ENCODE measurements around the gene EPB41L1. TPM values are rescaled to one million over a fixed set of nuclear protein-coding genes. Genes with fewer than 3 reads are reported as not detected.

EPB41L1 gene
- total RNA-seq, 1 donor from 2014 or later = 16.7 TPM

- Histone ChIP-seq H3K36me3 (peaks cover 19 to 35% of the 10 kb centered on the region in 2 donors), H3K27ac (no peak overlapping the region), H3K9me3 (no peaks in the 10 kb centered on the region), H3K27me3 (no peaks in the 10 kb centered on the region), H3K4me1 (no peaks in the 10 kb centered on the region), H3K4me3 (no peak overlapping the region)
- DNase-seq (ENCODE audit: low spot score in 2 of 2) = no peak
- no peak for TF ChIP-seq CTCF (IDR thresholded peaks at IDR 0.05)
- intact Hi-C loops (cut with DNase I) = loop anchor here (2.0 kb wide), 1 partner anchor 235 kb away; no protein-coding TSS in a partner anchor
Observed at GRCh38 chr20:36203861-36204260, 49.3 kb downstream of the EPB41L1 start.

- Histone ChIP-seq H3K4me3 (no peak overlapping the region), H3K27ac (no peak overlapping the region), H3K27me3 (no peaks in the 10 kb centered on the region), H3K9me3 (no peaks in the 10 kb centered on the region), H3K36me3 (peaks cover 28 to 47% of the 10 kb centered on the region in 2 donors), H3K4me1 (no peaks in the 10 kb centered on the region)
- DNase-seq (ENCODE audit: low spot score in 2 of 2) = no peak
- intact Hi-C loops (cut with DNase I) = no loop called here
- TF ChIP-seq CTCF (IDR thresholded peaks at IDR 0.05) = no peak
Observed at GRCh38 chr20:36205026-36205425, 50.5 kb downstream of the EPB41L1 start.

GRCh38 chr20:36206068-36206467 is 51.5 kb downstream of the EPB41L1 start:
- Histone ChIP-seq H3K4me1 (no peaks in the 10 kb centered on the region), H3K27ac (no peak overlapping the region), H3K9me3 (no peaks in the 10 kb centered on the region), H3K4me3 (no peak overlapping the region), H3K27me3 (no peaks in the 10 kb centered on the region), H3K36me3 (peaks cover 26 to 53% of the 10 kb centered on the region in 2 donors)
- intact Hi-C loops (cut with DNase I) = no loop called here
- no peak for DNase-seq (ENCODE audit: low spot score in 2 of 2)
- no peak for TF ChIP-seq CTCF (IDR thresholded peaks at IDR 0.05)

GRCh38 chr20:36206641-36207040 is 52.1 kb downstream of the EPB41L1 start:
- intact Hi-C loops (cut with DNase I) = no loop called here
- no peak for DNase-seq (ENCODE audit: low spot score in 2 of 2)
- peaks cover 28 to 53% of the 10 kb centered on the region in 2 donors for H3K36me3 ChIP-seq

GRCh38 chr20:36207602-36208001 is 53.1 kb downstream of the EPB41L1 start:
- intact Hi-C loops (cut with DNase I) = no loop called here
- peaks cover 36 to 62% of the 10 kb centered on the region in 2 donors for H3K36me3 ChIP-seq

More at GRCh38 chr20:36206641-36207040, 52.1 kb downstream of the EPB41L1 start:
- no peaks in the 10 kb centered on the region for H3K9me3 ChIP-seq
- no peak overlapping the region for H3K4me3 ChIP-seq
- no peak for TF ChIP-seq CTCF (IDR thresholded peaks at IDR 0.05)
- H3K27ac ChIP-seq = no peak overlapping the region
- no peaks in the 10 kb centered on the region for H3K4me1 ChIP-seq
- no peaks in the 10 kb centered on the region for H3K27me3 ChIP-seq

More at GRCh38 chr20:36207602-36208001, 53.1 kb downstream of the EPB41L1 start:
- no peaks in the 10 kb centered on the region for H3K9me3 ChIP-seq
- no peak overlapping the region for H3K4me3 ChIP-seq
- no peak overlapping the region for H3K27ac ChIP-seq
- DNase-seq (ENCODE audit: low spot score in 2 of 2) = no peak
- H3K4me1 ChIP-seq = no peaks in the 10 kb centered on the region
- no peaks in the 10 kb centered on the region for H3K27me3 ChIP-seq
- no peak for TF ChIP-seq CTCF (IDR thresholded peaks at IDR 0.05)

Measured in ascending aorta (tissue), 2 donors.